CMK (cell line): Measurements from ENCODE around the gene SINHCAF.

Experiments used
- DNase-seq: peaks from one replicate; pipeline ENCODE4 v3.0.0-alpha.2; 2010; ENCODE audit warnings: low read depth

Gene SINHCAF

GRCh38 chr12:31233061-31233730, 92.8 kb downstream of the SINHCAF start:
- no peak for DNase-seq

GRCh38 chr12:31232361-31232965, 93.5 kb downstream of the SINHCAF start:
- DNase-seq = no peak

GRCh38 chr12:31231611-31232360, 94.2 kb downstream of the SINHCAF start:
- DNase-seq = no peak
